HEK293 (cell line): Measurements from ENCODE around the gene GZF1.

Experiments used
- KLF9 ChIP-seq: fragments of 450-650 bp; formaldehyde crosslinking; IDR thresholded peaks from 2 replicates; pipeline ENCODE4 v1.5.1; 2016; ENCODE audit warnings: missing biosample characterization, missing genetic modification characterization, low read depth
- MEIS1 ChIP-seq: sonication (generic); formaldehyde crosslinking; IDR thresholded peaks from 2 replicates; pipeline ENCODE4 v1.8.1; 2022; ENCODE audit warnings: missing genetic modification reagents, mild to moderate bottlenecking, borderline replicate concordance
- MYNN ChIP-seq: fragments of 450-650 bp; formaldehyde crosslinking; IDR thresholded peaks from 2 replicates; pipeline ENCODE4 v1.5.1; 2016; ENCODE audit warnings: missing biosample characterization, missing genetic modification characterization, borderline replicate concordance
- MZF1 ChIP-seq: fragments of 450-650 bp; formaldehyde crosslinking; IDR thresholded peaks from 2 replicates; pipeline ENCODE4 v1.5.1; 2017; ENCODE audit warnings: missing biosample characterization, missing genetic modification characterization, borderline replicate concordance
- SP7 ChIP-seq: fragments of 450-650 bp; formaldehyde crosslinking; IDR thresholded peaks from 2 replicates; pipeline ENCODE4 v1.5.1; 2016; ENCODE audit warnings: missing biosample characterization, missing genetic modification characterization
- TRIM28 ChIP-seq: IDR thresholded peaks from 2 replicates; pipeline ENCODE4 v1.6.1; 2011; ENCODE audit warnings: low read length, control low read depth, borderline replicate concordance
- ZBTB48 ChIP-seq: fragments of 450-650 bp; formaldehyde crosslinking; IDR thresholded peaks from 2 replicates; pipeline ENCODE4 v1.5.1; 2016; ENCODE audit warnings: missing biosample characterization, missing genetic modification characterization
- ZNF157 ChIP-seq: fragments of 450-650 bp; formaldehyde crosslinking; IDR thresholded peaks from 2 replicates; pipeline ENCODE4 v1.5.1; 2016; ENCODE audit warnings: missing biosample characterization, missing genetic modification characterization
- ZNF19 ChIP-seq: fragments of 450-650 bp; formaldehyde crosslinking; IDR thresholded peaks from 2 replicates; pipeline ENCODE4; 2016; ENCODE audit warnings: missing biosample characterization, missing genetic modification characterization, low read depth
- ZNF211 ChIP-seq: fragments of 450-650 bp; formaldehyde crosslinking; IDR thresholded peaks from 2 replicates; pipeline ENCODE4 v1.5.1; 2016; ENCODE audit warnings: low read depth, missing biosample characterization, missing genetic modification characterization
- ZNF48 ChIP-seq: fragments of 450-650 bp; formaldehyde crosslinking; IDR thresholded peaks from 2 replicates; pipeline ENCODE4 v1.5.1; 2016; ENCODE audit warnings: missing biosample characterization, missing genetic modification characterization
- ZNF549 ChIP-seq: fragments of 450-650 bp; IDR thresholded peaks from 2 replicates; pipeline ENCODE4 v1.5.1; 2018; ENCODE audit warnings: missing biosample characterization, missing genetic modification characterization, mild to moderate bottlenecking, inconsistent platforms, moderate library complexity
- ZNF623 ChIP-seq: fragments of 450-650 bp; formaldehyde crosslinking; IDR thresholded peaks from 2 replicates; pipeline ENCODE4 v1.5.1; 2016; ENCODE audit warnings: missing biosample characterization, missing genetic modification characterization
- ZNF660 ChIP-seq: fragments of 450-650 bp; IDR thresholded peaks from 2 replicates; pipeline ENCODE4 v1.5.1; 2018; ENCODE audit warnings: missing biosample characterization, mild to moderate bottlenecking, missing genetic modification characterization
- ZNF664 ChIP-seq: fragments of 450-650 bp; formaldehyde crosslinking; IDR thresholded peaks from 2 replicates; pipeline ENCODE4 v1.5.1; 2016; ENCODE audit warnings: missing biosample characterization, missing genetic modification characterization
- ZNF777 ChIP-seq: fragments of 450-650 bp; formaldehyde crosslinking; IDR thresholded peaks from 2 replicates; pipeline ENCODE4 v1.5.1; 2017; ENCODE audit warnings: missing biosample characterization, missing genetic modification characterization, borderline replicate concordance
- TF ChIP-seq, protein P1 (sequence below): fragments of 450-650 bp; formaldehyde crosslinking; IDR thresholded peaks from 2 replicates; pipeline ENCODE4 v1.5.1; 2017; ENCODE audit warnings: missing biosample characterization, missing genetic modification characterization
- TF ChIP-seq, protein P2 (sequence below): fragments of 450-650 bp; formaldehyde crosslinking; IDR thresholded peaks from 2 replicates; pipeline ENCODE4 v1.5.1; 2016; ENCODE audit warnings: missing biosample characterization, missing genetic modification characterization
- TF ChIP-seq, protein P3 (sequence below): IDR thresholded peaks from 2 replicates; pipeline ENCODE4 v1.6.1; 2011; ENCODE audit warnings: mild to moderate bottlenecking, low read depth, low read length, borderline replicate concordance
- TF ChIP-seq, protein P4 (sequence below): fragments of 450-650 bp; formaldehyde crosslinking; IDR thresholded peaks from 2 replicates; pipeline ENCODE4 v1.5.1; 2016; ENCODE audit warnings: missing biosample characterization, missing genetic modification characterization, borderline replicate concordance
- TF ChIP-seq, protein P5 (sequence below): fragments of 450-650 bp; formaldehyde crosslinking; conservative IDR thresholded peaks from 2 replicates; pipeline ENCODE4 v1.5.1; 2016; ENCODE audit warnings: low read depth, missing biosample characterization, missing genetic modification characterization
- TF ChIP-seq, protein P6 (sequence below): fragments of 450-650 bp; formaldehyde crosslinking; IDR thresholded peaks from 2 replicates; pipeline ENCODE4 v1.5.1; 2016; ENCODE audit warnings: missing biosample characterization, missing genetic modification characterization
- TF ChIP-seq, protein P7 (sequence below): fragments of 450-650 bp; formaldehyde crosslinking; IDR thresholded peaks from 2 replicates; pipeline ENCODE4 v1.5.1; 2017; ENCODE audit warnings: missing biosample characterization, missing genetic modification characterization

The GZF1 gene

DNA sequence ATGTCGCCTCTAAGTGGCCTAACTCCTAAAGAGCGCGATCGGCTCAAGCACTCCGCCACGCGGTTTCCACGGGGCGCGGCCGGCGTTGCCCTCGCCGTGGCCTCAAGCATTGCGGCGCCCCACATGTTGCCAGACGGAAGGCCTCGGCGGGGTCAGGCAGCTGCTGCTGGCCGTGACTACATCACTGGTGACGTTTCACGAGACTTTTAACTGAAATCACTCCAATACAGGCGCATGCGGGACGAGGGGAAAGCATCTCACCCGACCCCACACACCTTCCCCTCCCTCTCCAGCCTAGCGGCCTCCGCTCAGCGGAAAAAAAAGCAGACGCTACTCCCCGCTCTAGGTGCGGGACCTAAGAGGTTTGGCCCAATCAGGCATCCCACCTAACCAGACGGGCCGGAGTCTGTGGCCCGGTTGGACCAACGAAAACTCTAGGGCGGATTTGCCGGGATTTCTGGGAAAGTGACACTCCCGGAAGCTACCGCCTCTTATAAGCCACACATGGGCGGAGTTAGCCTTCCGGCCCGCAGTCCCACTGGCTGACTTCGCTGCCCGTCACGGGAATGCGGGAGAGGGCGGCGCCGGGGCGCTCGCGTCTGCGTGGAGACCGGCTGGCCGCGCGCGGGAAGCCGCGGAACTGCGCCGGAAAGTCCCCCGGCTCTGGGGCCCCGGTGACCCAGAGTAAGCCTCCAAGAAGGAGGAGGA, 11.6 kb upstream of the GZF1 start, which contains the start of gene NXT1 (continued):
- TF ChIP-seq, protein P1, sequence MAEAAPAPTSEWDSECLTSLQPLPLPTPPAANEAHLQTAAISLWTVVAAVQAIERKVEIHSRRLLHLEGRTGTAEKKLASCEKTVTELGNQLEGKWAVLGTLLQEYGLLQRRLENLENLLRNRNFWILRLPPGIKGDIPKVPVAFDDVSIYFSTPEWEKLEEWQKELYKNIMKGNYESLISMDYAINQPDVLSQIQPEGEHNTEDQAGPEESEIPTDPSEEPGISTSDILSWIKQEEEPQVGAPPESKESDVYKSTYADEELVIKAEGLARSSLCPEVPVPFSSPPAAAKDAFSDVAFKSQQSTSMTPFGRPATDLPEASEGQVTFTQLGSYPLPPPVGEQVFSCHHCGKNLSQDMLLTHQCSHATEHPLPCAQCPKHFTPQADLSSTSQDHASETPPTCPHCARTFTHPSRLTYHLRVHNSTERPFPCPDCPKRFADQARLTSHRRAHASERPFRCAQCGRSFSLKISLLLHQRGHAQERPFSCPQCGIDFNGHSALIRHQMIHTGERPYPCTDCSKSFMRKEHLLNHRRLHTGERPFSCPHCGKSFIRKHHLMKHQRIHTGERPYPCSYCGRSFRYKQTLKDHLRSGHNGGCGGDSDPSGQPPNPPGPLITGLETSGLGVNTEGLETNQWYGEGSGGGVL (tag by site-specific recombination), result no peak
- no peak for TF ChIP-seq TRIM28
- TF ChIP-seq, protein P2, sequence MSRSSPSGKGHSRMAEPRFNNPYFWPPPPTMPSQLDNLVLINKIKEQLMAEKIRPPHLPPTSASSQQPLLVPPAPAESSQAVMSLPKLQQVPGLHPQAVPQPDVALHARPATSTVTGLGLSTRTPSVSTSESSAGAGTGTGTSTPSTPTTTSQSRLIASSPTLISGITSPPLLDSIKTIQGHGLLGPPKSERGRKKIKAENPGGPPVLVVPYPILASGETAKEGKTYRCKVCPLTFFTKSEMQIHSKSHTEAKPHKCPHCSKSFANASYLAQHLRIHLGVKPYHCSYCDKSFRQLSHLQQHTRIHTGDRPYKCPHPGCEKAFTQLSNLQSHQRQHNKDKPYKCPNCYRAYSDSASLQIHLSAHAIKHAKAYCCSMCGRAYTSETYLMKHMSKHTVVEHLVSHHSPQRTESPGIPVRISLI (tag by site-specific recombination), result peak; percentile 94
- TF ChIP-seq ZNF19 (tag by site-specific recombination), result no peak
- no peak for TF ChIP-seq ZNF211 (tag by site-specific recombination)
- no peak for TF ChIP-seq ZNF664 (tag by site-specific recombination)
- no peak for TF ChIP-seq ZNF777 (tag by site-specific recombination)
- no peak for TF ChIP-seq MEIS1 (CRISPR knock-in tag)
- TF ChIP-seq MYNN, result peak; percentile 97
- TF ChIP-seq, protein P3, sequence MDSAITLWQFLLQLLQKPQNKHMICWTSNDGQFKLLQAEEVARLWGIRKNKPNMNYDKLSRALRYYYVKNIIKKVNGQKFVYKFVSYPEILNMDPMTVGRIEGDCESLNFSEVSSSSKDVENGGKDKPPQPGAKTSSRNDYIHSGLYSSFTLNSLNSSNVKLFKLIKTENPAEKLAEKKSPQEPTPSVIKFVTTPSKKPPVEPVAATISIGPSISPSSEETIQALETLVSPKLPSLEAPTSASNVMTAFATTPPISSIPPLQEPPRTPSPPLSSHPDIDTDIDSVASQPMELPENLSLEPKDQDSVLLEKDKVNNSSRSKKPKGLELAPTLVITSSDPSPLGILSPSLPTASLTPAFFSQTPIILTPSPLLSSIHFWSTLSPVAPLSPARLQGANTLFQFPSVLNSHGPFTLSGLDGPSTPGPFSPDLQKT, result no peak
- TF ChIP-seq, protein P4, sequence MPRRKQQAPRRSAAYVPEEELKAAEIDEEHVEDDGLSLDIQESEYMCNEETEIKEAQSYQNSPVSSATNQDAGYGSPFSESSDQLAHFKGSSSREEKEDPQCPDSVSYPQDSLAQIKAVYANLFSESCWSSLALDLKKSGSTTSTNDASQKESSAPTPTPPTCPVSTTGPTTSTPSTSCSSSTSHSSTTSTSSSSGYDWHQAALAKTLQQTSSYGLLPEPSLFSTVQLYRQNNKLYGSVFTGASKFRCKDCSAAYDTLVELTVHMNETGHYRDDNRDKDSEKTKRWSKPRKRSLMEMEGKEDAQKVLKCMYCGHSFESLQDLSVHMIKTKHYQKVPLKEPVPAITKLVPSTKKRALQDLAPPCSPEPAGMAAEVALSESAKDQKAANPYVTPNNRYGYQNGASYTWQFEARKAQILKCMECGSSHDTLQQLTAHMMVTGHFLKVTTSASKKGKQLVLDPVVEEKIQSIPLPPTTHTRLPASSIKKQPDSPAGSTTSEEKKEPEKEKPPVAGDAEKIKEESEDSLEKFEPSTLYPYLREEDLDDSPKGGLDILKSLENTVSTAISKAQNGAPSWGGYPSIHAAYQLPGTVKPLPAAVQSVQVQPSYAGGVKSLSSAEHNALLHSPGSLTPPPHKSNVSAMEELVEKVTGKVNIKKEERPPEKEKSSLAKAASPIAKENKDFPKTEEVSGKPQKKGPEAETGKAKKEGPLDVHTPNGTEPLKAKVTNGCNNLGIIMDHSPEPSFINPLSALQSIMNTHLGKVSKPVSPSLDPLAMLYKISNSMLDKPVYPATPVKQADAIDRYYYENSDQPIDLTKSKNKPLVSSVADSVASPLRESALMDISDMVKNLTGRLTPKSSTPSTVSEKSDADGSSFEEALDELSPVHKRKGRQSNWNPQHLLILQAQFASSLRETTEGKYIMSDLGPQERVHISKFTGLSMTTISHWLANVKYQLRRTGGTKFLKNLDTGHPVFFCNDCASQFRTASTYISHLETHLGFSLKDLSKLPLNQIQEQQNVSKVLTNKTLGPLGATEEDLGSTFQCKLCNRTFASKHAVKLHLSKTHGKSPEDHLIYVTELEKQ (tag by site-specific recombination), result no peak
- TF ChIP-seq ZNF157, result no peak
- TF ChIP-seq MZF1 (tag by site-specific recombination), result no peak
- TF ChIP-seq, protein P5, sequence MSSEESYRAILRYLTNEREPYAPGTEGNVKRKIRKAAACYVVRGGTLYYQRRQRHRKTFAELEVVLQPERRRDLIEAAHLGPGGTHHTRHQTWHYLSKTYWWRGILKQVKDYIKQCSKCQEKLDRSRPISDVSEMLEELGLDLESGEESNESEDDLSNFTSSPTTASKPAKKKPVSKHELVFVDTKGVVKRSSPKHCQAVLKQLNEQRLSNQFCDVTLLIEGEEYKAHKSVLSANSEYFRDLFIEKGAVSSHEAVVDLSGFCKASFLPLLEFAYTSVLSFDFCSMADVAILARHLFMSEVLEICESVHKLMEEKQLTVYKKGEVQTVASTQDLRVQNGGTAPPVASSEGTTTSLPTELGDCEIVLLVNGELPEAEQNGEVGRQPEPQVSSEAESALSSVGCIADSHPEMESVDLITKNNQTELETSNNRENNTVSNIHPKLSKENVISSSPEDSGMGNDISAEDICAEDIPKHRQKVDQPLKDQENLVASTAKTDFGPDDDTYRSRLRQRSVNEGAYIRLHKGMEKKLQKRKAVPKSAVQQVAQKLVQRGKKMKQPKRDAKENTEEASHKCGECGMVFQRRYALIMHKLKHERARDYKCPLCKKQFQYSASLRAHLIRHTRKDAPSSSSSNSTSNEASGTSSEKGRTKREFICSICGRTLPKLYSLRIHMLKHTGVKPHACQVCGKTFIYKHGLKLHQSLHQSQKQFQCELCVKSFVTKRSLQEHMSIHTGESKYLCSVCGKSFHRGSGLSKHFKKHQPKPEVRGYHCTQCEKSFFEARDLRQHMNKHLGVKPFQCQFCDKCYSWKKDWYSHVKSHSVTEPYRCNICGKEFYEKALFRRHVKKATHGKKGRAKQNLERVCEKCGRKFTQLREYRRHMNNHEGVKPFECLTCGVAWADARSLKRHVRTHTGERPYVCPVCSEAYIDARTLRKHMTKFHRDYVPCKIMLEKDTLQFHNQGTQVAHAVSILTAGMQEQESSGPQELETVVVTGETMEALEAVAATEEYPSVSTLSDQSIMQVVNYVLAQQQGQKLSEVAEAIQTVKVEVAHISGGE, result peak; percentile 90
- no peak for TF ChIP-seq ZNF623 (tag by site-specific recombination)
- TF ChIP-seq, protein P6, sequence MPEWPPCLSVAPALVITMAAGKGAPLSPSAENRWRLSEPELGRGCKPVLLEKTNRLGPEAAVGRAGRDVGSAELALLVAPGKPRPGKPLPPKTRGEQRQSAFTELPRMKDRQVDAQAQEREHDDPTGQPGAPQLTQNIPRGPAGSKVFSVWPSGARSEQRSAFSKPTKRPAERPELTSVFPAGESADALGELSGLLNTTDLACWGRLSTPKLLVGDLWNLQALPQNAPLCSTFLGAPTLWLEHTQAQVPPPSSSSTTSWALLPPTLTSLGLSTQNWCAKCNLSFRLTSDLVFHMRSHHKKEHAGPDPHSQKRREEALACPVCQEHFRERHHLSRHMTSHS (tag by site-specific recombination), result no peak
- no peak; the same call in 1 of the 2 replicates for TF ChIP-seq KLF9
- no peak for TF ChIP-seq ZBTB48 (tag by site-specific recombination)
- peak; percentile 71 for TF ChIP-seq SP7 (tag by site-specific recombination)
- TF ChIP-seq ZNF48 (tag by site-specific recombination), result no peak
- TF ChIP-seq ZNF549 (tag by site-specific recombination), result no peak
- TF ChIP-seq, protein P7, sequence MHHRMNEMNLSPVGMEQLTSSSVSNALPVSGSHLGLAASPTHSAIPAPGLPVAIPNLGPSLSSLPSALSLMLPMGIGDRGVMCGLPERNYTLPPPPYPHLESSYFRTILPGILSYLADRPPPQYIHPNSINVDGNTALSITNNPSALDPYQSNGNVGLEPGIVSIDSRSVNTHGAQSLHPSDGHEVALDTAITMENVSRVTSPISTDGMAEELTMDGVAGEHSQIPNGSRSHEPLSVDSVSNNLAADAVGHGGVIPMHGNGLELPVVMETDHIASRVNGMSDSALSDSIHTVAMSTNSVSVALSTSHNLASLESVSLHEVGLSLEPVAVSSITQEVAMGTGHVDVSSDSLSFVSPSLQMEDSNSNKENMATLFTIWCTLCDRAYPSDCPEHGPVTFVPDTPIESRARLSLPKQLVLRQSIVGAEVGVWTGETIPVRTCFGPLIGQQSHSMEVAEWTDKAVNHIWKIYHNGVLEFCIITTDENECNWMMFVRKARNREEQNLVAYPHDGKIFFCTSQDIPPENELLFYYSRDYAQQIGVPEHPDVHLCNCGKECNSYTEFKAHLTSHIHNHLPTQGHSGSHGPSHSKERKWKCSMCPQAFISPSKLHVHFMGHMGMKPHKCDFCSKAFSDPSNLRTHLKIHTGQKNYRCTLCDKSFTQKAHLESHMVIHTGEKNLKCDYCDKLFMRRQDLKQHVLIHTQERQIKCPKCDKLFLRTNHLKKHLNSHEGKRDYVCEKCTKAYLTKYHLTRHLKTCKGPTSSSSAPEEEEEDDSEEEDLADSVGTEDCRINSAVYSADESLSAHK, result no peak
- TF ChIP-seq ZNF660 (tag by site-specific recombination), result no peak
